ENCODE measurements around the gene TMEM91. TPM values are rescaled to one million over a fixed set of nuclear protein-coding genes. Genes with fewer than 3 reads are reported as not detected.
A peak's percentile ranks its signal among the peaks of the same experiment; 100 is the strongest.
"Not testable (repeated sequence)": the region's sequence is repeated elsewhere in the genome, so short reads cannot be mapped to it uniquely, and the experiment has no call there.

Gene TMEM91
- total RNA-seq, 1 donor from 2014 or later = 9.4 TPM

DNA sequence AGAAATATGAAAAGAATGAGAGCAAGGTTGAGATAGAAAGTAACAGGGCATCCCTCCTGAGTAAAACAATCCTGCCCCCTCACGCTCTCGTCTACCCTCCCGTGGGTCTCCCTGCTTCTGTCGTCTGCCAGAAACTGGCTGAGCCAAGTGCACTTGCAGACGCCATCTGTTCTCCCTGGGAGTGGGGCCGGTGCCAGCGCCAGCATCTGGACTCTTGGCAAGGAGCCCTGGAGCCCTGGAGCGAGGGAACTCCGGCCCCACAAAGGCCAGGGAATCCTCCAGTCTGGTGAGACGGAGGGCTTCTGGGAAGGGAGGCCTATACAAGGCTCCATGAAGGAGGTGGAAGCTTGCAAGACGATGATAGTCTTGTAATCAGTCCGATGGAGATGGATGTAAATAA lies 2.3 kb upstream of the TMEM91 start:
- no peak for DNase-seq (ENCODE audit: extremely low read depth, low read depth, low spot score)

DNA sequence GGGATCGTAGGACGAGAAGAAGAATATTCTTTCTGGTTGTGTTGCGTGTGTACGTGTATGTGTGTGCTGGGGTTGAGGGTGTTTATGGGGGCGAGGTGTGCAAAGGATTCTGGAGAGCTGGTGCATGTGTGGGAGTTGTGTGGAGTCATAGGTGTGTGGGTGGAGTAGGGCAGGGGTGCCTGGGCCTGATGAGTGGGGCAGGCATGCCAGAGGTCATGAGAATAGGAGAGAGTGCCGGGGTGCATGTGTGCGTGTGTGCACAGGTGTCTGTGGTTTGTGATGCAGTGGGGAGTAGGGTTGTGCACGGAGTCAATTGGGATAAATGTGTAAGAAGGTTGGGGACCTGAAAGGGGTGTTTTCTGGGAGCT lies 649 bp downstream of the TMEM91 start:
- DNase-seq (ENCODE audit: extremely low read depth, low read depth, low spot score) = no peak

DNA sequence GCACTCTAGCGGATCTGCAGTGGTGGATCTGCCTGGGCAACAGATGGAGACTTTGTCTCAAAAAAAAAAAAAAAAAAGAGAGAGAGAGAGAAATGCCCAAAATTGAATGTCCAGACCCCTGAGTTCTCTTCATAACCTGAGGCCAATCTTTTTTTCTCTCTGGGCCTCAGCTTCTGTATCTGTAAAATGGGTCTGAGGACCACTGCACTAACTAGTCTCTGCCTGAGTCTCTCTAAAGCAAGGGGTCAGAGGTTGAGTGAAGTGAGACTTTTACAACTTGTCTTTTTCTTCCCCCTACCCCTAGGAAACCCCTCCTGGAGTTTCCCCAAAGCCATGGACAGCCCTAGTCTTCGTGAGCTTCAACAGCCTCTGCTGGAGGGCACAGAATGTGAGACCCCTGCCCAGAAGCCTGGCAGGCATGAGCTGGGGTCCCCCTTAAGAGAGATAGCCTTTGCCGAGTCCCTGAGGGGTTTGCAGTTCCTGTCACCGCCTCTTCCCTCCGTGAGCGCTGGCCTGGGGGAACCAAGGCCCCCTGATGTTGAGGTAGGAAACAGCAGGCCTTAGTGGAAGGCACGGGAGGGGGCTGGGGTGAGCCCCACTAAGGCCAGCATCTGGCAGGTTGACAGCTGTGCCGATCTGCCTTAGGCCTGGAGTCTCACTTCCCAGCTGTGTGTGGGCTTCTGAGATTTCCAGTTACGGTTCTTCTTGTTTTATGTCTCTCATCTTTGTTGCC lies 1.8 kb downstream of the TMEM91 start:
- no peak for DNase-seq (ENCODE audit: extremely low read depth, low read depth, low spot score)

DNA sequence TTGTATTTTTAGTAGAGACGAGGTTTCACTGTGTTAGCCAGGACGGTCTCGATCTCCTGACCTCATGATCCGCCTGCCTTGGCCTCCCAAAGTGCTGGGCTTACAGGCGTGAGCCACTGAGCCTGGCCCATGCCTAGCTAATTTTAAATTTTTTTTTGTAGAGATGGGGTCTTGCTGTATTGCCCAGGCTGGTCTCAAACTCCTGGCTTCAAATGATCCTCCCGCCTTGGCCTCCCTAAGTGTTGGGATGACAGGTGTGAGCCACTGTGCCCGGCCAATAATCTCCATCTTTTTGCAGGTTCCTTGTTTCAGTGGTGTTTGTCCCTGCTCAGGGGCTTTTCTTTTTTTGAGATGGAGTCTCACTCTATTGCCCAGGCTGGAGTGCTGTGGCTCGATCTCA lies 5.2 kb downstream of the TMEM91 start:
- not testable (repeated sequence) for DNase-seq (ENCODE audit: extremely low read depth, low read depth, low spot score)

DNA sequence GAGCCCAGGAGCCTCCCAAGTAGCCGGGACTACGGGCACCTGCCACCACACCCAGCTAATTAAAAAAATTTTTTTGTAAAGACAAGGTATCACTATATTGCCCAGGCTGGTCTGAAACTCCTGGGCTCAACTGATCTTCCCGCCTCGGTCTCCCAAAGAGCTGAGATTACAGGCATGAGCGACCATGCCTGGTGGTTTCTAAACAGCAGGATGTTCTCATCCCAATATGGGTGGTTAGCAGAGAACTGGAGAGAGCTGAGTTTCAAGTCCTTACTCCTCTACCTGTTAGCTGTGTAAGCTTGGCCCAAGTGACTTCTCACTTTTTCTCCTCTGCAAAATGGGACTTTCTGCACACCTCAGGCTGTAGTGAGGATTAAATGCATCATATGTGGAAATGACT lies 8.0 kb downstream of the TMEM91 start:
- DNase-seq (ENCODE audit: extremely low read depth, low read depth, low spot score) = no peak

DNA sequence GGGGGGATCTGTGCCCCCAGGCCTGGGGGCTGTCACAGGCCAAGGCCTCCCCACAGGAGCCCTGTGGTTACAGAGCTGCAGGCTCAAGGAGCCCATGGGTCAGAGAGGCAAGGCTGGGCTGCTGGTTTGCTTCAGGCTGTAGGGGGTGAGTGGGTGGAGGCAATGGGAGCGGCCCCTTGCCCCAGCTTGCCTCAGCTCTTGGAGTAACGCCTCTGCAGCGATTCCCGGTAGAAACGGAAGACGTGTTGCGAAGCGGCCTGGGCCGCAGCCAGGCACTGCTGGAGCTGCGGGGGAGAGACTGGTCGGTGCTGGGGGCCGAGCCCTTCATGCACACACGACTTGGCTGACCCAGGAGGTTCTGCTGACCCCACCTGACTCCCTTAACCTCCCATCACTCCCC lies 10.1 kb downstream of the TMEM91 start:
- DNase-seq (ENCODE audit: extremely low read depth, low read depth, low spot score) = no peak

DNA sequence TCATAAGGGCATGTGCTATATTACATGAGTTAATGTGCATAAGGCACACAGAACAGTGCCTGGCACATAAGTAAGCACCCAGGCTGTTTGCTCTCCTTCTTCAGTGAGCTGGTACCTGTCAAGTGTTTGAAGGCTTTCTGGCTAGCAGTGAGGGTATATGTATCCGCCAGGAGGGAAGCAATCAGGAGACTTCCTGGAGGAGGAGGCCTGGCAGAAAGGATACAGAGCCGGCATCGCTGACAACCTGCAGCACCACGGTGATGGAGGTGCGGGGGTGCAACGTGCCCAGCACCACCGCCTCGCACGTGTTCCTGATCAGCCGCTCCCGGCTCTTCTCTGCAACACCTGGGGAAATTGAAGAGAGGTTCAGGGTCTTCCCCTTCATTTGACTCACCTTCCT lies 15.3 kb downstream of the TMEM91 start:
- DNase-seq (ENCODE audit: extremely low read depth, low read depth, low spot score) = no peak

DNA sequence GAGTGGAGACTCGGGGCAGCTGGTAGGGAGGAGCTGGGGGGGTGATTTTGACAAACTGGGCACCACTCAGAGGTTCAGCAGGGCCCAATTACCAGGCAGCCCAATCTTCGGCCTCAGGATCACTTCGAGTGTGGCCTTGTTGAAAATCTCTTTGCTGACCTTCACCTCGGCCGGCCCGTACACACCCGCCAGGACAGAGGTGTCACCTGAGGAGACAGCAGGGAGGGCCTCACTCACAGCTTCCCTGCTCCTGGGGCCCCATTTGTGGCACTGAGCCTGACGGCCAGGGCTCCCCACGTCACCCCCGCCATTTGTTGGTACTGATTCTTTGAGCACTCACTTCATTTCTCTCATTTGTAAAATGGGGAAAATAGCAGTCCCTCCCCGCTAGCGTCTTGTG lies 16.4 kb downstream of the TMEM91 start:
- DNase-seq (ENCODE audit: extremely low read depth, low read depth, low spot score) = no peak

DNA sequence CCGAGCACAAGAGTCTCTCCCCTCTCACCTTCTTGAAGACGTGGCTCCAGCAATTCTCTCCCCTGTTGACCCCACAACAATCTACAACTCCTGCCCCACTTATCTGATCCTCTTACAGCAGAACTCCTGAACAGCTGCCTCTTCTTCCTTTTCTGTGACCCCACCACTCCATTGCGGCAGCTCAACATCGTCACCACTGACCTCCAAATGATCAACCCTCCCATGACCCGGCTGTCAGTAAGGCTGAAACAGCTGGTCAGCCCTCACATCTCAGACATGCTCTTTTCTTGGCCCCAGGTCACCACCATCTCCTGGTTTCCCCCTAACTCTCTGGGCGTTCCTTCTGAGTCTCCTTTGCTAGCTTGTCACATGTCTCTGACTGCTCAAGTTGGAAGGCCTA lies 19.0 kb downstream of the TMEM91 start:
- no peak for DNase-seq (ENCODE audit: extremely low read depth, low read depth, low spot score)

DNA sequence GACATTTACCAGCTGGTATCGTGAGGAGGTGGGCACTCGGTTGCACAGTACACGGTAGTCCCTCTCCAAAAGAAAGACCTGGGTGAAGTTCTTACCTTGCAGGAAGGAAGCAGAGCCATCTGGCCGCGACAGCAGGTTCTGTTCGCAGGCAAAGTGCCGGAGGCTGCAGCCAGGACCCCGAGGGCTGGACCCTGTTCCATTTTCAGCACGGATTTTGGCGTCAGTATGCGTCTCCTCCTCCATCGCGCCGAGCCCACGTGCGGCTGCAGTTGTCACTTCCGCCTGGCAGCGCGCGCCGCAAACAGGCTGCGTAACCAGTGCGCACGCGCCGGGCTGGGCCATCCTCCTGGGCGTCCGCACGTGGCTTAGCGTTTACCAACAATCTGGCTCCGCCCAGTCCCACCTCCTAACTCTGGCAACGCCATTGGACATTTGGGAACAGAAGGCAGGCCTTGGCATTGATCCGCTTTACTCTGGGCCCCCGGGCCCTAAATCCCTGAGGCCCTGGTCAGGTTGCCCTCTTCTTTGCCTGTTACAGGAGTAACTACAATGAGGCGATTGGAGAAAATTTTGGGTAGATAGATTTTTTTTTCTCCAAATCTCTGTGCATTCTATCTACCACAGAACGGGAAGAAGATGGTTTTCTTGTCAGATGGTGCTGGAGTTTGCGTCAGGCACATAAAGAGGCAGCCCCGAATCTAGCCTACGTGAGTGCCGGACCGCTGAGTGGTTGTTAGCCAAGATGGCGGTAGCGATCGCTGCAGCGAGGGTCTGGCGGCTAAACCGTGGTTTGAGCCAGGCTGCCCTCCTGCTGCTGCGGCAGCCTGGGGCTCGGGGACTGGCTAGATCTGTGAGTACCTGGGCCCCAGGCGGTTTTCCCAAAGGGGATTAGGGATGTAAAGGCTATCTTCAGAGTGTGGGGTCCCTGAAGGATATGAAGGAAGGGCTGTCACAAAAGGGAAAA lies 21.0 kb downstream of the TMEM91 start, which contains the start of the genes BCKDHA and EXOSC5:
BCKDHA (plus strand) TSS at position 733 of the 964 bp plus-strand sequence; CDS start at position 743, 10 bp downstream.
EXOSC5 (minus strand) TSS at position 274 of the 964 bp plus-strand sequence; CDS start at position 243, 31 bp downstream.
- DNase-seq (ENCODE audit: extremely low read depth, low read depth, low spot score) = peak; percentile 100

DNA sequence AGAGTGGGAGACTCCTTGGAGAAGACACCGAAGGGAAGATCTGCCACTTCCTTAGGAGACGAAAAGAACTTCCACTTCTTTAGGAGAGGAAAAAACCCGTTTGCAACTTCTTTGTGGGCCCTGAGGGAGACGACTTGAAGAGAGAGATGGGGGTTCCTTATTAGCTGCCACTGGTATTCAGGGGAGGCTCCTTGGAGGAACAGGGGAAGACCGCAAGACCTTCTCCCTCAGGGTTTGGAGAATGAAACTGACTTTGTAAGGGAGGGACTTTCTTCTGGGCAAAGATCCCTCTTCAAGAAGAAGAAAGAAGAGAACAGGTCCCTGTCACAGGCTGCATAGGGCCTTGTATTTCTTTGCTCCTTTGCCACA lies 21.7 kb downstream of the TMEM91 start:
- no peak for DNase-seq (ENCODE audit: extremely low read depth, low read depth, low spot score)

DNA sequence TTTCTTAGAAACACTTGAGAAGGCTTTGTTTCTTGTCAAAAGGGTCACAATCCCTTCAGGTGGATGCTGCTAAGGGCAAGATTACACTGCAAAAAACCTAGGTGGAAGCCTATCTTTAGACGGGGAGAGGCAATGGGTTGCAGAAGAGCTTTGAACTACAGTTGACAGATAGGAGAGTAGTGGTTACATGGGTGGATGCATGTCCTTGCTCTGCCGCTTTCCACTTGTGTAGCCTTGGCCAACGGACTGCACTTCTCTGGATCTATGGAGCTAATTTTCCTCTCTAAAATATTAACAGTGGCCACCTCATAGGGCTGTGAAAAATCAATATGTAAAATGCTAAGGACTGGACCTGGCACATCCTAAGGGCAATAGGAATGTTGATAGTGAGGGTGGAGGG lies 22.3 kb downstream of the TMEM91 start:
- no peak for DNase-seq (ENCODE audit: extremely low read depth, low read depth, low spot score)

DNA sequence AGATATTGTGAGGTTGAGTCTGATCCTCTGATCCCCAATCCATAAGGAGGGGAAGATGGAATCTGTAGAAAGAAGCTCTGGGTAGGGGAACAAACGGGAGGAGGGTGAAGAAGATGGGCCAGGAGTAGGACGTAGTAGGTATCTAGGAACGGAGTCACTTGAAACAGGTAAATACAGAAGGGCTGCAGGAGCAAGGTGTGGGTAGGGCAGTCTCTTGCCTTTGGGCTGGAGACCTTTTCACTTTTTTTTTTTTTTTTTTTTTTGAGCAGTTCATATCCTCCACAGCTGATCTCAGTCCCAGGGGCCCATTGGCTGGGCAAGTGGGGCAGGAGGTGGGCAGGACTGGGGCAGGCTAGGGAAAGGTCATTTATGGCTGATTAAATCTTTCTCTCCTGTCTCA lies 22.8 kb downstream of the TMEM91 start:
- no peak for DNase-seq (ENCODE audit: extremely low read depth, low read depth, low spot score)

DNA sequence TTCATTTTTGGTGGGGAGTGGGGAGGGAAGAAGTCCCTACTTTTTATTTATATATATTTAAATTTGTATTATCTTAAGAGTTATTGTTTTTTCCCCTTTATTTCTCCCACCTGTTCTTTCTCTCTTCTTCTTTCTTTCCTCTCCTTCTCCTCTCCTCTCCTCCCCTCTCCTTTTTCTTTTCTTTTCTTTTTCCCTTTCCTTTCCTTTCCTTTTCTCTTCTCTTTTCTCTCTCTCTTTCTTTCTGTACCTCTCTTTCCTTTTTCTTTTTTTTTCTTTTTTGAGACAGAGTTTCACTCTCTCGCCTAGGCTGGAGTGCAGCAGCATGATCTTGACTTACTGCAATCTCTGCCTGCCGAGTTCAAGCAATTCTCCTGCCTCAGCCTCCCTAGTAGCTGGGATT lies 23.2 kb downstream of the TMEM91 start:
- no peak for DNase-seq (ENCODE audit: extremely low read depth, low read depth, low spot score)

DNA sequence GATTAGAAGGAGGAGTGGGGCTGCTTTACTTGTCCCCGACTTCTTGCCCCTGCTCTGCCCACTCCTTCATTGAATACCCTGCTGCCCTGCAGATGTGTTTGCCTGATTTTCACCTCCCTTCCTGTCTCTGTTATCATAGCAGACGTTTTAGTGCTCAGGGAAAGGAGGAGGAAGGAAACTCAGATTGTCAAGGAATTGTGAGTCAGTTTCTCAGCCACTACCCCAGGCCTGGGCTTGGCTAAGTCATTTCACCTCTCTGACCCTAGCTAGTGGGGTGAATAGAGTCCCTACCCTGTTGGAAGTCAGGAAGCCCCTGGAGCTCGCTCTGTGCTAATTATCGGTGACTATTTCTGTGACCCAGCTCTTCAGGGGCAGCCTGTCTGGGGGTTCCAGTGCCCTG lies 25.1 kb downstream of the TMEM91 start:
- DNase-seq (ENCODE audit: extremely low read depth, low read depth, low spot score) = peak; percentile 60

DNA sequence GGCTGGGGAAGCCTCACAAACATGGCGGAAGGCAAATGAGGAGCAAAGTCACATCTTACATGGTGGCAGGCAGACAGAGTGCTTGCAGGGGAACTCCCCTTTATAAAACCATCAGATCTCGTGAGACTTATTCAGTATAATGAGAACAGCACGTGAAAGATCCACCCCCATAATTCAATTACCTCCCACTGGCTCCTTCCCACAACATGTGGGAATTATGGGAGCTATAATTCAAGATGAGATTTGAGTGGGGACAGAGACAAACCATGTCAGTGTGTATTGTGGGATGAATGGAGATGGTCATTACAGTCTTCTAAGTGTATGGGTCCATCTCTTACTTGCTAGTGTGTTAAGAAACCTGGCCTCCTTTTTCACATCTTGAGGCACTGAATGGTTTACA lies 25.7 kb downstream of the TMEM91 start:
- no peak for DNase-seq (ENCODE audit: extremely low read depth, low read depth, low spot score)

DNA sequence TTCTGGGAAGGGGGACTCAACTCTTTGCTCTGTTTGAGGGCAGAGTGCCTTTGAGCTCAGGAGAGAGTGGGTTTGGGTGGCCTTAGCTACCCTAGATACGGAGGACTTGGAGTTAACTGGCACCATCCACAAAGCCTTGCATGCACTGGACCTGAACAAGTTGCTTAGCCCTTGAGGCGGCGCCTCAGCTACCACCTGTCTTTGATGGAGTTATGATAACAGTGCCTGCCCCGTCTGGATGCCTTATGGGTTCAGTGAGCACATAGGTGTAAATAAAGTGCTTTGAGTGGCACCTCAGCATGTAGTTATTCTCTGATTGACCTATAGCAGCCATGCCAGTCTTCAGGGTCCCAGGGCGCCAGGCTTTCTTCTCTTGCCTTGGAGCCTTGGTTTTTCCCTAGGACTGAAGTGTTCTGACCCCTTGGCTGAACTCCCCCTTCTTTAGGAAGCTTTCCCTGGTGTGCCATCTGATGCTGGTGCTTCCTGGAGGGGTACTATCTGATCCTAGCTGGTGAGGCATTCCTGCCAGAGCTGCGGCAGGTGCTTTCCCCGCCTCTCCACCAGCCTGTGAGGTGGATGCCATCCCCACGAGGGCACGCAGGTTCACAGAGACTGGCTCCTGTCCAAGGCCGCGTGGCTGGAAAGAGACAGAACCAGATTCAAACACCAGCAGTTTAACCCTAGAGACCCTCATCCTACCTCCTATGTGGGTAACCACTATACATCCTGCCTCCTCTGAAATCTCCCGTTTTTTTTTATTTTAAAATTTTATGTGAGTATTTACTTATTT lies 27.0 kb downstream of the TMEM91 start:
- no peak for DNase-seq (ENCODE audit: extremely low read depth, low read depth, low spot score)

DNA sequence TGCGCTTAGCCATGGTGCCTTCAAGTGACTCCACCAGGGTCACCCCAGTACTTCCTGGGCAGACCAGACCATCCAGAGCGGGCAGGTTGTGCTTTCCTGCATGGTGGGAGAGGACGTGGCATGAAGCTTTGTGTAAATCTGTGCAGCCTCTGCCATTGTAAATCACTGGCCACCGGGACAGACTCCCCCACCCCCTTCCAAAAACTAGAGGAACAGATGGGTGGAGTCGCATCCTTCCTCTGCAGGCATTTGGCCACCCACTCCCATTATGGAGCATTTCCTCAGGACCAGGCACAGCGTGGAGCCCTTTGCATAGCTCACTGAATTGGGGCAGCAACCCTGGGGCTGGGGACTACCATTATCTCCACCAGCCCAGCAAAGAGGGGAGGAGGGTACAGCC lies 29.4 kb downstream of the TMEM91 start:
- DNase-seq (ENCODE audit: extremely low read depth, low read depth, low spot score) = no peak

DNA sequence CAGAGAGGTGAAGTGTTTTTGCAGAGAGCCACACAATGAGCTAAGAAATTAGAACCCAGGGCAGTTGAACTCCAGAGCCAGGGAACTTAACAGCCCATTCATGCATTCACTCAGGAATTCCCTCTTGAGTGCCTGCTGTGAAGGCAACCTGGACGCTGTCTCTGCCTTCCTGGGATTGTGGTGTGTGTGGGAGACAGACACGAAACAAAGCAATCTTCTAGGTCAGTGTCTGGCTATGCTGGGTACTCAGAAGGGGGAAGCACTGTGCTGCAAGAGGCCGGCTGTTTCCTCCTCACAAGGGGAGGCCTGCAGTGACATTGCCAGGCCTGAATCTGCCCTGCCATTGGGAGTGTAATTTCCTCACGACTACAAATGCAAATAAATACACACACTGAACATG lies 30.9 kb downstream of the TMEM91 start:
- DNase-seq (ENCODE audit: extremely low read depth, low read depth, low spot score) = no peak

DNA sequence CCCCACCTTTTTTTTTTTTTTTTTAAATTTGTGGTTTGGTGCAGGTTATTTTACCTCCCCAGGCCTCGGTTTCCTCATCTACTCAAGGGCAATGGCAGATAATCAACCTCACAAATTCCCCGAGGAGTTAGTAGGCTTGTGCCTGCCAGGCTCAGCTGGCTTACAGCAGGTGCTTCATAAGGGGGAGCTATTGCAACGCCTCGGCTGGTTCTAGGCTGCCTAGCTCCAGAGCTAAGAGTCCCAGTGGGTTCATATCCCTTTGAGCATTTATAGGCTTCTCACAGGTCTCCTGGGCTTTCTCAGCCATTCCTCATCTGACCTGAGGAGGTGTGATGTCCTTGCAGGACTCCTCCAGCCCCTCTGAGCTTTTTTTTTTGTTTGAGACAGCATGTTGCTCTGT lies 31.9 kb downstream of the TMEM91 start:
- no peak for DNase-seq (ENCODE audit: extremely low read depth, low read depth, low spot score)

DNA sequence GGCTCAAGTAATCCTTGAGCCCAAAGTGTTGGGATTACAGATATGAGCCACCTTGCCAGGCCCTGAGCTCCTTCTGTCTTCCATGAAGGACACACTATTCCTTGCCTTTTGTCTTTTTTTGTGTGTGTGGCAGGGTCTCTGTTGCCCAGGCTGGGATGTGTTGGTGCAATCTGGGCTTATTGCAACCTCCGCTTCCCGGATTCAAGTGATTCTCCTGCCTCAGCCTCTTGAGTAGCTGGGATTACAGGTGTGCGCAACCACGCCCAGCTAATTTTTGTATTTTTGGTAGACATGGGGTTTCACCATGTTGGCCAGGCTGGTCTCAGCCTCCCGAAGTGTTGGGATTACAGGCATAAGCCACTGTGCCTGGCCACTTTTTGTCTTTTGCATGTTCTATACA lies 32.5 kb downstream of the TMEM91 start:
- not testable (repeated sequence) for DNase-seq (ENCODE audit: extremely low read depth, low read depth, low spot score)

All from glomerular endothelial cell (primary cell).